SU-DHL-6 (cell line): ENCODE results near the gene ZNF831.

Source experiments
- H2AFZ ChIP-seq: fragments of 200-600 bp; sonication (generic); 2 replicates; pipeline ENCODE4 v1.6.1; 2014; ENCODE audit warnings: low read depth, mild to moderate bottlenecking, moderate library complexity, mixed read lengths, antibody characterized with exemption, low read length; ENCODE audit not compliant: severe bottlenecking
- H3F3A ChIP-seq: fragments of 200-600 bp; shearing (Covaris generic); 2 replicates; pipeline ENCODE4 v1.6.0; 2016; ENCODE audit warnings: antibody characterized with exemption, mild to moderate bottlenecking; ENCODE audit not compliant: insufficient read depth
- H3K27ac ChIP-seq: fragments of 200-600 bp; sonication (generic); 2 replicates; pipeline ENCODE4 v1.5.1; 2016; ENCODE audit warnings: low read depth, mild to moderate bottlenecking, low read length, moderate library complexity, mixed read lengths
- H3K27me3 ChIP-seq: fragments of 200-600 bp; sonication (generic), shearing (Covaris generic); 2 replicates; pipeline ENCODE4 v1.6.0; 2014; ENCODE audit warnings: mild to moderate bottlenecking, low read length
- H3K36me3 ChIP-seq: fragments of 200-600 bp; sonication (generic); 2 replicates; pipeline ENCODE4 v1.6.1; 2014; ENCODE audit warnings: mild to moderate bottlenecking, low read length, mixed read lengths
- H3K4me2 ChIP-seq: fragments of 300-600, 200-600 bp; shearing (Covaris generic), sonication (generic); 2 replicates; pipeline ENCODE4 v1.6.0; 2014; ENCODE audit warnings: low read length, low read depth, mild to moderate bottlenecking; ENCODE audit not compliant: poor library complexity, severe bottlenecking
- H3K4me3 ChIP-seq: fragments of 200-600 bp; sonication (generic); 2 replicates; pipeline ENCODE4 v1.5.1; 2014; ENCODE audit warnings: antibody characterized with exemption, low read length, mild to moderate bottlenecking, mixed read lengths; ENCODE audit not compliant: insufficient read depth, poor library complexity, severe bottlenecking
- H3K79me2 ChIP-seq: fragments of 200-600 bp; sonication (generic); 2 replicates; pipeline ENCODE4 v1.6.1; 2014; ENCODE audit warnings: mild to moderate bottlenecking, low read length, moderate library complexity; ENCODE audit not compliant: insufficient read depth
- H3K9ac ChIP-seq: fragments of 200-600 bp; sonication (generic); 2 replicates; pipeline ENCODE4 v1.7.0; 2014; ENCODE audit warnings: mild to moderate bottlenecking, low read length
- H3K9me2 ChIP-seq: fragments of 200-600 bp; sonication (generic); replicated peaks from 2 replicates; pipeline ENCODE4 v1.6.1; 2014; ENCODE audit warnings: low read length; ENCODE audit not compliant: insufficient read depth
- H3K9me3 ChIP-seq: fragments of 200-600 bp; sonication (generic); 2 replicates; pipeline ENCODE4 v1.6.1; 2014; ENCODE audit warnings: low read length, mixed read lengths; ENCODE audit not compliant: insufficient read depth
- H4K20me1 ChIP-seq: fragments of 200-600 bp; sonication (generic); 2 replicates; pipeline ENCODE4 v1.6.1; 2014; ENCODE audit warnings: low read depth, mild to moderate bottlenecking, antibody characterized with exemption, low read length, moderate library complexity, mixed read lengths
- EZH2phosphoT487 ChIP-seq: fragments of 200-600 bp; sonication (generic), shearing (Covaris generic); conservative IDR thresholded peaks from 2 replicates; pipeline ENCODE4 v1.6.1; 2018; ENCODE audit warnings: mild to moderate bottlenecking, antibody characterized with exemption, low read length, moderate library complexity, mixed read lengths
- TF ChIP-seq, protein P1 (sequence below): fragments of 200-600 bp; sonication (generic); IDR thresholded peaks from one replicate; pipeline ENCODE4 v1.5.1; 2017; ENCODE audit warnings: antibody characterized with exemption, mild to moderate bottlenecking, low read length, moderate library complexity; ENCODE audit not compliant: insufficient read depth, poor library complexity, severe bottlenecking

The ZNF831 gene

DNA sequence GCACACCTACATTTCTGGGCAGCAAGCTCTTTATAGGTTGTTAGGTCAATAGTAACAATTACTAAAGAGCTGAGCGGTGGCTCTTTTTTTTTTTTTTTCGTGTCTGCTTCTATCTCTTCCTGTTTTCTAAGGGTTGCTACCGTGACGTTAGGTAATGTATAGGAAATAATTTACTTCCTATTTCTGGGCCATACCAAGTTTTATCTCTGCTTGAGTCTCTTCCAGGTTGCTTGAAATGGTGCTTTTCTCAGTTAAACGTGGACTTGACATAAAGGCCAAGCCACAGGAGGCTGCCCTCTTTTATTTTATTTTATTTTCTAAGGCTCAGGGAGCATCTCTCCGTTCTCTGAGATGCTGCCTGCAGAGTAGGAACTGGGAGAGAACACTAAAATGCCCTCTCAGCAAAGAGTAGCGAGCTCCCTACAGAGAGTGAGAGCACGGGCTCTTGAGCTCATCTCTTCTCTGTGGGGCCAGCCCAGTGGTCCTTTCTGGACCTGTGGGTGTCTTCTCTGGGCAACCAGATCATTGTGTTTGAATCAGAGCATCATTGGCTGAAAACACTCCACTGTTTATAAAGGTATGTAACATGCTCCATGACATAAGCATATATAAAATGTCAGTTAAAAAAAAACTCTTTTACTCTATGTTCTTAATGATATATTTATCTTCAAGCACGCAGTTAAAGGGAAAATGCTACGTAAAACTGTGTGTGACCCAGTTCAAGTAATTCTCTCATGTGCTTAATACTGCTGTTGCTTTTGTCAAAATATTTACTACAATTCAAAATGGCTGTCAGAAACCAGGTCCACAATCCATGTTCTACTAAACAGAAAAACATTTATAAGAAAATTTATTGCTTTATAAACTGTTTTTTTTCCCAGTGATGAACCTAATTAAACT, at the start of gene ZNF831:
TSS of gene ZNF831 (plus strand) at position 191 of the 900 bp plus-strand sequence. CDS start 27,199 bp downstream, outside the sequence.
- Histone ChIP-seq H3K27me3 (no peaks in the 10 kb centered on the region), H2AFZ (peak within 1 kb of the TSS; percentile 99), H3F3A (no peaks in the 10 kb centered on the region), H3K4me2 (peak within 1 kb of the TSS; percentile 86), H3K79me2 (no peaks in the 10 kb centered on the region), H3K36me3 (no peaks in the 10 kb centered on the region), H3K9me2 (no peaks in the 10 kb centered on the region), H3K9ac (peak within 1 kb of the TSS; percentile 52), H3K27ac (peak within 1 kb of the TSS; percentile 58), H4K20me1 (no peaks in the 10 kb centered on the region), H3K9me3 (no peaks in the 10 kb centered on the region), H3K4me3 (peak within 1 kb of the TSS; percentile 49)
- TF ChIP-seq EZH2phosphoT487 = no peak
- TF ChIP-seq, protein P1, sequence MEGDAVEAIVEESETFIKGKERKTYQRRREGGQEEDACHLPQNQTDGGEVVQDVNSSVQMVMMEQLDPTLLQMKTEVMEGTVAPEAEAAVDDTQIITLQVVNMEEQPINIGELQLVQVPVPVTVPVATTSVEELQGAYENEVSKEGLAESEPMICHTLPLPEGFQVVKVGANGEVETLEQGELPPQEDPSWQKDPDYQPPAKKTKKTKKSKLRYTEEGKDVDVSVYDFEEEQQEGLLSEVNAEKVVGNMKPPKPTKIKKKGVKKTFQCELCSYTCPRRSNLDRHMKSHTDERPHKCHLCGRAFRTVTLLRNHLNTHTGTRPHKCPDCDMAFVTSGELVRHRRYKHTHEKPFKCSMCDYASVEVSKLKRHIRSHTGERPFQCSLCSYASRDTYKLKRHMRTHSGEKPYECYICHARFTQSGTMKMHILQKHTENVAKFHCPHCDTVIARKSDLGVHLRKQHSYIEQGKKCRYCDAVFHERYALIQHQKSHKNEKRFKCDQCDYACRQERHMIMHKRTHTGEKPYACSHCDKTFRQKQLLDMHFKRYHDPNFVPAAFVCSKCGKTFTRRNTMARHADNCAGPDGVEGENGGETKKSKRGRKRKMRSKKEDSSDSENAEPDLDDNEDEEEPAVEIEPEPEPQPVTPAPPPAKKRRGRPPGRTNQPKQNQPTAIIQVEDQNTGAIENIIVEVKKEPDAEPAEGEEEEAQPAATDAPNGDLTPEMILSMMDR = no peak

DNA sequence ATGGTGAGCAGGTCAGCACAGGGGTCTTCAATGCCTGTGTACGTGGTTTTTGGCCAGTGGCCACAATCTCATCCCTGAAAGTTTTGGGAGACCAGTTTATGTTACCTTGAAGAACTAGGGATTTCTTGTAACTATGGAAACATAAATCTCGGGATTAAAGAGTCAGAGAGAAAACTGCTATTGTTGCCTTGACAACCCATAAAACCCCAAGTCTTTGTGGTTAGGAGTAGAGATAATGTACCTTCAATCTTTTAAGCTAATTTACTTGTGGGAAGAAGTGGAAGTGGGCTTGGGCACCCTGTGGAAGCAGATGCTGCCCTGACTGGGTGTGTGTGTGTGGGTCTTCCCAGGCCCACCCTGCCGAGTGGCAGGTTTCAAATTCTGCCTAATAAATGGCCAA, 46.1 kb upstream of the ZNF831 start:
- Histone ChIP-seq H3K36me3 (no peaks in the 10 kb centered on the region), H3K4me3 (no peak overlapping the region), H3K9ac (no peak overlapping the region), H3K9me3 (no peaks in the 10 kb centered on the region), H3K4me2 (no peak overlapping the region), H3K27me3 (no peaks in the 10 kb centered on the region), H2AFZ (no peak overlapping the region), H3K79me2 (no peaks in the 10 kb centered on the region), H4K20me1 (no peaks in the 10 kb centered on the region), H3F3A (no peaks in the 10 kb centered on the region), H3K9me2 (no peaks in the 10 kb centered on the region), H3K27ac (no peak overlapping the region)
- TF ChIP-seq, protein P1 = no peak

DNA sequence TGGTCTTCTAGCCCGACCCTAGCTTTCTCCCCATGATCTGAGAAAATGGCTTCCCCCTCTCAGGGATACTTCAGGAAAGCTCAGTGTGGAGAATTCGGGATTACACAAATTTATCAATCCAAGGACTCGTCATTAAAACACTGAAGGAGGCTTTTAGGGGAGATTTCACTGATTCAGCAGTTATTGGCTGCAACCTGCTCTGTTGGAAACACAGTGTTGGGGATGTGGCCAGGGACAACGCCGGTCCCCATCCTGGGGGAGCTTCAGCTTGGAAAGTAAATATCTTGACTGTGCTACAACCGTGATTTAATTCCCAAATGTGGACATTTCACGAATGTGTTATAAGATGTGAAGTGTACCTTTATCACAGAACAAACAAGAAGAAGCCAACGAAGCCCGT, 44.8 kb upstream of the ZNF831 start:
- H3K27ac ChIP-seq = no peak overlapping the region
- H3K27me3 ChIP-seq = no peaks in the 10 kb centered on the region
- H3K79me2 ChIP-seq = no peaks in the 10 kb centered on the region
- TF ChIP-seq, protein P1 = no peak
- H4K20me1 ChIP-seq = no peaks in the 10 kb centered on the region
- H3K4me3 ChIP-seq = no peak overlapping the region
- no peak overlapping the region for H2AFZ ChIP-seq
- H3K4me2 ChIP-seq = no peak overlapping the region
- no peaks in the 10 kb centered on the region for H3F3A ChIP-seq
- no peak overlapping the region for H3K9ac ChIP-seq
- no peaks in the 10 kb centered on the region for H3K36me3 ChIP-seq
- no peaks in the 10 kb centered on the region for H3K9me3 ChIP-seq
- H3K9me2 ChIP-seq = no peaks in the 10 kb centered on the region
